Kidney (tissue), 14 donors: ENCODE data around the gene CENPA. TPM values are rescaled to one million over a fixed set of nuclear protein-coding genes. Genes with fewer than 3 reads are reported as not detected.
"Not testable (repeated sequence)": the region's sequence is repeated elsewhere in the genome, so short reads cannot be mapped to it uniquely, and the experiment has no call there.

Experiments used
- DNase-seq, 5 donors: peaks; one replicate each; pipeline ENCODE4 v3.0.0-alpha.2; 2013 to 2020
- FAIRE-seq: peaks from 2 replicates; lab custom pipeline; 2012; peaks lifted over from hg19 to GRCh38; lab: Jason Lieb, UNC
- H3K27ac ChIP-seq, 2 donors: one replicate each; pipeline ENCODE4 v1.7.0; 2013; ENCODE audit warnings: low read depth in 2 of 2, low read length in 2 of 2, inconsistent platforms in 1 of 2
- H3K27me3 ChIP-seq: one replicate; pipeline ENCODE4 v1.7.1; 2013; ENCODE audit warnings: low read length, inconsistent platforms; ENCODE audit not compliant: control insufficient read depth, insufficient read depth
- H3K36me3 ChIP-seq, 3 donors: one replicate each; pipeline versions ENCODE4 v1.7.0 to v1.7.1; 2013; ENCODE audit warnings: low read length in 3 of 3, control low read depth in 1 of 3, inconsistent platforms in 1 of 3; ENCODE audit not compliant: insufficient read depth in 3 of 3, control insufficient read depth in 2 of 3
- H3K4me1 ChIP-seq, 3 donors: one replicate each; pipeline versions ENCODE4 v1.7.0 to v1.7.1; 2013; ENCODE audit warnings: low read length in 3 of 3, inconsistent platforms in 1 of 3, low read depth in 1 of 3; ENCODE audit not compliant: control insufficient read depth in 2 of 3, insufficient read depth in 2 of 3
- H3K4me3 ChIP-seq, 3 donors: one replicate each; pipeline versions ENCODE4 v1.7.0 to v1.8.1; 2013; ENCODE audit warnings: low read length in 3 of 3, control low read depth in 1 of 3, inconsistent platforms in 1 of 3
- H3K9ac ChIP-seq, 3 donors: one replicate each; pipeline versions ENCODE4 v1.7.0 to v1.7.1; 2013; ENCODE audit warnings: low read length in 3 of 3, control low read depth in 1 of 3, inconsistent platforms in 1 of 3
- H3K9me3 ChIP-seq, 3 donors: one replicate each; pipeline versions ENCODE4 v1.7.0 to v1.7.1; 2013; ENCODE audit warnings: low read length in 3 of 3, control low read depth in 1 of 3, inconsistent platforms in 1 of 3; ENCODE audit not compliant: control insufficient read depth in 2 of 3, insufficient read depth in 1 of 3
- intact Hi-C: fragments of 100-400 bp; cut with DNase I; formaldehyde crosslinking; loops from one replicate; pipeline ENCODE4 v1.11.1; 2022
- polyA plus RNA-seq: library from polyadenylated mRNA; stranded (reverse); fragments of 350-450 nt; fragmentation: Illumina TruSeq; extraction: RNeasy Lipid Tissue Mini Kit (QIAGEN cat#74804); gene quantifications from one replicate; pipeline ENCODE4 v1.2.3, GENCODE V29; 2014; ENCODE audit warnings: low read depth, low replicate concordance; ENCODE audit not compliant: insufficient read depth
- total RNA-seq: library from RNA; stranded (reverse); fragmentation: NEBNext Ultra II Directional; extraction: Animal tissue kit (Norgen Biotek cat#: 25700); gene quantifications from one replicate; pipeline ENCODE4 v1.2.1, GENCODE V29; 2021
- TF ChIP-seq, protein P1 (sequence below): IDR thresholded peaks from 3 replicates; pipeline ENCODE4 v1.5.1; 2012; ENCODE audit warnings: mild to moderate bottlenecking, moderate library complexity, borderline replicate concordance; ENCODE audit not compliant: insufficient read depth; ENCODE audit errors: extremely low read depth
- donor health status: control.
- donor health status: control.
- donor health status: control.
- donor health status: control.
- donor health status: control.
- donor health status: DM: yes; HTN: yes; CAD: no.
- donor health status: Normal renal cell carcinoma (clear cell type).

CENPA gene
- total and polyA plus RNA-seq, 2 donors from 2014 or later, result 0.63 TPM; not detected in 1

DNA sequence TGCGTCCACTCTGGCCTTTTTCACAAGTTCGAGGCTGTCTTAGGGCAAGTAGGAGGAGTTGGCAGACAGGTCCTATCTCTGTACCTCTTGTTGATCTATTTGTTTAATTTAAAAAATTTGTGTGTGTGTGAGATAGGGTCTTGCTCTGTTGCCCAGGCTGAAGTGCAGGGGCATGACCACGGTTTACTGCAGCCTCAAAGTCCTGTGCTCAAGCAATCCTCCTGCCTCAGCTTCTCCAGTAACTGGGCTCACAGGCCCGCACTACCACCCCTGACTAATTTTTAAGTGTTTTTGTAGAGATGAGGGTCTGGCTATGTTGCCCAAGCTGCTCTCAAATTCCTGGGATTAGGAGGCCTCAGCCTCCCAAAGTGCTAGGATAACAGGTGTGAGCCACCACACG lies 26.0 kb upstream of the CENPA start:
- peaks cover 0 to 9% (median 7%) of the 10 kb centered on the region in 3 donors for H3K4me1 ChIP-seq
- no peak overlapping the region for H3K4me3 ChIP-seq
- H3K27me3 ChIP-seq, result no peaks in the 10 kb centered on the region
- TF ChIP-seq, protein P1, sequence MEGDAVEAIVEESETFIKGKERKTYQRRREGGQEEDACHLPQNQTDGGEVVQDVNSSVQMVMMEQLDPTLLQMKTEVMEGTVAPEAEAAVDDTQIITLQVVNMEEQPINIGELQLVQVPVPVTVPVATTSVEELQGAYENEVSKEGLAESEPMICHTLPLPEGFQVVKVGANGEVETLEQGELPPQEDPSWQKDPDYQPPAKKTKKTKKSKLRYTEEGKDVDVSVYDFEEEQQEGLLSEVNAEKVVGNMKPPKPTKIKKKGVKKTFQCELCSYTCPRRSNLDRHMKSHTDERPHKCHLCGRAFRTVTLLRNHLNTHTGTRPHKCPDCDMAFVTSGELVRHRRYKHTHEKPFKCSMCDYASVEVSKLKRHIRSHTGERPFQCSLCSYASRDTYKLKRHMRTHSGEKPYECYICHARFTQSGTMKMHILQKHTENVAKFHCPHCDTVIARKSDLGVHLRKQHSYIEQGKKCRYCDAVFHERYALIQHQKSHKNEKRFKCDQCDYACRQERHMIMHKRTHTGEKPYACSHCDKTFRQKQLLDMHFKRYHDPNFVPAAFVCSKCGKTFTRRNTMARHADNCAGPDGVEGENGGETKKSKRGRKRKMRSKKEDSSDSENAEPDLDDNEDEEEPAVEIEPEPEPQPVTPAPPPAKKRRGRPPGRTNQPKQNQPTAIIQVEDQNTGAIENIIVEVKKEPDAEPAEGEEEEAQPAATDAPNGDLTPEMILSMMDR, result no peak
- H3K9ac ChIP-seq, result no peak overlapping the region
- FAIRE-seq, result no peak
- intact Hi-C loops, result no loop called here
- no peak for DNase-seq
- no peak overlapping the region for H3K27ac ChIP-seq
- no peaks in the 10 kb centered on the region for H3K36me3 ChIP-seq
- no peaks in the 10 kb centered on the region for H3K9me3 ChIP-seq

DNA sequence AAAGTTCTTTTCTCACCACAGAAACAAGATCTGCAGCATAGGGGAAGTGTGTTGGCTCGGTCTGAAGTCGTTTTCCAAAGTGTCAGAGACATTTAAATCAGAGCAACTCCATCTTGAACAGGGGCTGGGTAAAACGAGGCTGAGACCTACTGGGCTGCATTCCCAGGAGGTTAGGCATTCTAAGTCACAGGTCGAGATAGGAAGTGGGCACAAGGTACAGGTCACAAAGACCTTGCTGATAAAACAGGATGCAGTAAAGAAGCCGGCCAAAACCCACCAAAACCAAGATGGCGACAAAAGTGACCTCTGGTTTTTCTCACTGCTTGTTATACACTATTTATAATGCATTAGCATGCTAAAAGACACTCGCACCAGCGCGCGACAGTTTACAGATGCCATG lies 24.9 kb upstream of the CENPA start:
- H3K4me3 ChIP-seq, H3K27ac ChIP-seq, intact Hi-C loops, H3K36me3 ChIP-seq, H3K9ac ChIP-seq, H3K27me3 ChIP-seq, DNase-seq, H3K9me3 ChIP-seq, FAIRE-seq: not testable (repeated sequence)
- H3K4me1 ChIP-seq, result peaks cover 0 to 14% (median 14%) of the 10 kb centered on the region in 3 donors

DNA sequence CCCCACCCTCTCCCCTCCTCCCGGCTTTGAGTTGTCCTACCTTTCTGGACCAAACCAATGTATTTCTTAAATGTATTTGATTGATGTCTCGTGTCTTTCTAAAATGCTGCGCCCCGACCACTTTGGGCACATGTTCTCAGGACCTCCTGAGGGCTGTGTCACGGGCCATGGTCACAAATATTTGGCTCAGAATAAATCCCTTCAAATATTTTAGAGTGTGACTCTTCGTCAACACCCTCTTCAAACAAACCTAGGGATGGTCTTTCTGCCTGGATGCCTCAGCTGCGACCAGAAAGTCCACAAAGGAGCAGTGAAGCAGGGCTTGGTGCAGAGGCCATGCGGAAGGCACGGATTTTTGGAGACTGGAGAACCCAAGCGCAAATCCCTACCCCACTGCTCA lies 22.8 kb upstream of the CENPA start:
- TF ChIP-seq, protein P1, result no peak
- no peak overlapping the region for H3K4me3 ChIP-seq
- FAIRE-seq (no peak), DNase-seq (no peak)
- no peaks in the 10 kb centered on the region for H3K9me3 ChIP-seq
- no peak overlapping the region for H3K9ac ChIP-seq
- no peaks in the 10 kb centered on the region for H3K36me3 ChIP-seq
- intact Hi-C loops, result no loop called here
- peaks cover 0 to 16% (median 11%) of the 10 kb centered on the region in 3 donors for H3K4me1 ChIP-seq
- H3K27ac ChIP-seq, result no peak overlapping the region
- H3K27me3 ChIP-seq, result no peaks in the 10 kb centered on the region

DNA sequence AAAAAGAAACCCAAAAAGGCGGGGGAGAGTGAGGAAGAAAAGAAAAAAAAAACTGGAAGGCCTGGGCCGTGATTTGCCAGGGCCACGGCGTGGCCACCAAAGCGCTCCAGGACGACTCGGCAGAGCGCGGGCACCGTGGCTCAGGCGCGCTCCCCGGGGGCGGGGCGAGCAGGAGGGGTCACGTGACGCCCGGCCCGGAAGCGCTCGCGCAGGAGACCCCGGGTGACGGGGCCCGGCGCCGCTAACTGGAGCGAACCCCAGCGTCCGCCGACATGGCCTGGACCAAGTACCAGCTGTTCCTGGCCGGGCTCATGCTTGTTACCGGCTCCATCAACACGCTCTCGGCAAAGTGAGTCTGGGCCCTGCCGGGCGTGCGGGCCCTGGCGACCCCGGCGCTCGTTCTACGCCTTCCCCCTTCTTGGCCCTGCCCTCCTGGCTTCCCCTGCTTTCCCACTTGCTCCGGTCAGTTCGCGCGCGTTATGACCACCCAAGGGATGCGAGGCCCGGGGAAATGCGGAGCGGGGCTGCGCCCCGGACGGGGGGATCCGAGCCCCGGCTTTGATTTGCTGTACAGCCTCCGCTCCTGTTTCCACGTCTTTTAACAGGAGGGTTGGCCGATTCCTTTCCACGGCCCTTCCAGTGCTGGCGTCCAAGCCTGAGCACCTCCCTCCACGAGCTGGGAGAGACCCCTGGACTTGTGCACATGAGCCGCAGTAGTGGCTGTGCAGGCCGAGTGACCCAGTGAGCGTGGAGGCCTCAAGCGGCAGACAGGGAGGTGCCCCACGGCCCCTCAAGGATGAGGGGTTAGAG lies 21.6 kb upstream of the CENPA start, which contains the start of gene SLC35F6:
Gene SLC35F6, plus strand, starts transcription at position 207 of the 810 bp plus-strand sequence. Its CDS starts 66 bp downstream, at position 273.
- H3K36me3 ChIP-seq, result no peaks in the 10 kb centered on the region
- no peaks in the 10 kb centered on the region for H3K27me3 ChIP-seq
- H3K4me1 ChIP-seq, result peaks cover 0 to 14% (median 5%) of the 10 kb centered on the region in 3 donors
- peak; percentile 82 to 95 (median 89) for DNase-seq
- intact Hi-C loops, result no loop called here
- H3K4me3 ChIP-seq, result peak within 1 kb of the TSS; percentile 79 to 94 (median 87)
- FAIRE-seq, result no peak
- H3K27ac ChIP-seq, result peak within 1 kb of the TSS; percentile 82 to 94
- no peaks in the 10 kb centered on the region for H3K9me3 ChIP-seq
- TF ChIP-seq, protein P1, result no peak
- peak within 1 kb of the TSS; percentile 47 to 99 (median 99) for H3K9ac ChIP-seq
